GM12892 (cell line): Measurements from ENCODE around the gene DHCR7.

ENCODE experiments used
- POLR2AphosphoS5 ChIP-seq: IDR thresholded peaks from 2 replicates; pipeline ENCODE4 v1.6.1; 2011; ENCODE audit warnings: low read depth, low read length, control low read depth
- TAF1 ChIP-seq: IDR thresholded peaks from 2 replicates; pipeline ENCODE4 v1.6.1; 2011; ENCODE audit warnings: low read depth, mild to moderate bottlenecking, control low read depth, low read length, borderline replicate concordance

- no peak for TF ChIP-seq POLR2AphosphoS5
- TF ChIP-seq TAF1: no peak
These were observed 56.8 kb downstream of the DHCR7 start for GRCh38 chr11:71391352-71391751.
